Heart right ventricle (tissue), 16 donors: ENCODE data around the gene SRI. TPM values are rescaled to one million over a fixed set of nuclear protein-coding genes. Genes with fewer than 3 reads are reported as not detected.
"Not testable (repeated sequence)": the region's sequence is repeated elsewhere in the genome, so short reads cannot be mapped to it uniquely, and the experiment has no call there.

Source experiments
- ATAC-seq, 8 donors: fragments of 200-7000 bp; cut with Tn5 transposase; one replicate each; pipeline ENCODE4 v1.9.1; 2020; ENCODE audit warnings: mild to moderate bottlenecking in 8 of 8, moderate library complexity in 8 of 8, moderate number of reproducible peaks in 1 of 8
- DNase-seq, 2 donors: peaks; one replicate each; pipeline ENCODE4 v3.0.0-alpha.2; 2020
- H3K27ac ChIP-seq, 10 donors: fragments of 200-600 bp; sonication (generic) in 2 of 10; one replicate each; pipeline versions ENCODE4 v1.5.0 to v1.8.0; 2020 to 2022; ENCODE audit warnings: mild to moderate bottlenecking in 3 of 10
- H3K27me3 ChIP-seq, 7 donors: fragments of 200-600 bp; one replicate each; pipeline ENCODE4 v1.8.0; 2021 to 2022; ENCODE audit warnings: mild to moderate bottlenecking in 2 of 7
- H3K36me3 ChIP-seq, 9 donors: fragments of 200-600 bp; sonication (generic) in 1 of 9; one replicate each; pipeline versions ENCODE4 v1.5.0 to v1.8.0; 2020 to 2022; ENCODE audit warnings: mild to moderate bottlenecking in 2 of 9
- H3K4me1 ChIP-seq, 9 donors: fragments of 200-600 bp; sonication (generic) in 1 of 9; one replicate each; pipeline versions ENCODE4 v1.5.0 to v1.8.0; 2020 to 2022; ENCODE audit warnings: mild to moderate bottlenecking in 4 of 9
- H3K4me3 ChIP-seq, 10 donors: fragments of 200-600 bp; sonication (generic) in 2 of 10; one replicate each; pipeline versions ENCODE4 v1.5.0 to v1.8.0; 2020 to 2022; ENCODE audit warnings: mild to moderate bottlenecking in 7 of 10, moderate library complexity in 2 of 10
- H3K9me3 ChIP-seq, 11 donors: fragments of 200-600 bp in 10 of 11; sonication (generic) in 2 of 11; one replicate each; pipeline versions ENCODE4 v1.5.0 to v1.8.0; 2013 to 2022; ENCODE audit warnings: mild to moderate bottlenecking in 2 of 11, control low read depth in 1 of 11, moderate library complexity in 1 of 11
- CTCF ChIP-seq, 9 donors: fragments of 200-600 bp; sonication (generic) in 2 of 9; IDR thresholded peaks; one replicate each; pipeline versions ENCODE4 v1.5.0 to v1.8.0; 2021 to 2022; ENCODE audit warnings: antibody characterized with exemption in 9 of 9, mild to moderate bottlenecking in 5 of 9, moderate library complexity in 1 of 9
- WGBS, 2 donors: extraction: QIAGEN DNeasy Blood & Tissue Kit; methylation state at CpG; one replicate each; pipeline ENCODE4 v1.1.7; 2013; ENCODE audit warnings: inconsistent platforms in 1 of 2; 5-methylcytosine and 5-hydroxymethylcytosine counted together
- intact Hi-C, 10 donors: fragments of 100-400 bp; cut with DNase I; formaldehyde crosslinking; loops; one replicate each; pipeline versions ENCODE4 v1.11.1 to v1.14.2; 2022
- polyA plus RNA-seq, 2 donors: library from polyadenylated mRNA; stranded (reverse); fragments of 200-250 nt; gene quantifications; one replicate each; pipeline ENCODE4 v1.2.3, GENCODE V29; 2013
- total RNA-seq, 10 donors: library from RNA; stranded (reverse); fragmentation: NEBNext Ultra II Directional in 3 of 10; extraction: Animal tissue kit (Norgen Biotek cat#: 25700) in 3 of 10; gene quantifications; one replicate each; pipeline versions ENCODE4 v1.2.1 to v1.2.4, GENCODE V29; 2021 to 2023
- donor health status: Arrhythmogenic right ventricular cardiomyopathy.
- donor health status: ischemic (EF 13 %, LVEDD 7.1; RV severe dilation, severe dysfunction).
- donor health status: healthy with polysubstance abuse.
- donor health status: DM: no; HTN: yes; CAD: no.
- donor health status: DM: no; HTN: no; CAD: no.
- donor health status: ischemic (EF 25% LVEDD 6.9; RV normal size, moderate dysfunction).
- donor health status: ischemic (EF 25% LVEDD 5.7; RV mildly dilated, moderate dysfunction).
- donor health status: healthy.
- donor health status: DM: yes; HTN: yes; CAD: no.
- donor health status: Ischemic cardiomyopathy.
- donor health status: ischemic (EF 35%, LVEDD 5.7; RV mildly dilated, moderate dysfunction).
- donor health status: nonischemic (EF 11% LVEDD 7.7; RV severe dilation, severe dysfunction).
- donor health status: DM: yes; HTN: yes; CAD: no.
- donor health status: PGD.
- donor health status: ischemic (EF 29% LVEDD 5.4; RV normal size, mild dysfunction).
- donor health status: nonischemic (EF 23%, LVEDD 6.1; RV moderate dilation, normal function).

Gene SRI
- total and polyA plus RNA-seq, 12 donors, result 28.7 to 82.4 (median 69.9) TPM

GRCh38 chr7:88169717-88170320 lies 50.0 kb downstream of the SRI start:
- H3K4me1 ChIP-seq, result no peaks in the 10 kb centered on the region
- WGBS, 2 donors, result 10 to 29% methylated on average over 1 of the region's 1 CpG
- DNase-seq (no peak), ATAC-seq (peak in 1 of 8 donors; percentile 39)
- intact Hi-C loops, result loop anchor here in 3 of 10 donors (2.0 to 10.0 kb wide), 3 partner anchors 371 to 375 kb away; no protein-coding TSS in a partner anchor
- no peak overlapping the region for H3K4me3 ChIP-seq
- TF ChIP-seq CTCF (IDR thresholded peaks at IDR 0.05), result peak in 8 of 9 donors; percentile 47 to 71 (median 58)
- no peaks in the 10 kb centered on the region for H3K27me3 ChIP-seq
- no peak overlapping the region for H3K27ac ChIP-seq
- no peaks in the 10 kb centered on the region for H3K36me3 ChIP-seq
- H3K9me3 ChIP-seq, result no peaks in the 10 kb centered on the region

- no peak for ATAC-seq
- WGBS, 2 donors, result 84 to 90% methylated on average over 2 of the region's 2 CpGs
- no peaks in the 10 kb centered on the region for H3K9me3 ChIP-seq
- H3K27me3 ChIP-seq, result no peaks in the 10 kb centered on the region
- no peak for TF ChIP-seq CTCF (IDR thresholded peaks at IDR 0.05)
- no peak for DNase-seq
- no peak overlapping the region for H3K27ac ChIP-seq
- H3K4me3 ChIP-seq, result no peak overlapping the region
- no peaks in the 10 kb centered on the region for H3K4me1 ChIP-seq
- no peaks in the 10 kb centered on the region for H3K36me3 ChIP-seq
- intact Hi-C loops, result loop anchor here in 3 of 10 donors (2.0 to 10.0 kb wide), 3 partner anchors 369 to 373 kb away; no protein-coding TSS in a partner anchor
Observed at GRCh38 chr7:88167721-88168120, 52.1 kb downstream of the SRI start.

- H3K4me3 ChIP-seq, result no peak overlapping the region
- H3K36me3 ChIP-seq, result no peaks in the 10 kb centered on the region
- no peaks in the 10 kb centered on the region for H3K27me3 ChIP-seq
- H3K27ac ChIP-seq, result no peak overlapping the region
- WGBS, 2 donors, result 82 to 87% methylated on average over 2 of the region's 2 CpGs
- no peak for TF ChIP-seq CTCF (IDR thresholded peaks at IDR 0.05)
- no peak for DNase-seq
- H3K4me1 ChIP-seq, result no peaks in the 10 kb centered on the region
- intact Hi-C loops, result loop anchor here in 2 of 10 donors (5.0 to 10.0 kb wide), 2 partner anchors 370 to 372 kb away; no protein-coding TSS in a partner anchor
- H3K9me3 ChIP-seq, result no peaks in the 10 kb centered on the region
- ATAC-seq, result no peak
Observed at GRCh38 chr7:88167223-88167622, 52.6 kb downstream of the SRI start.

- no peaks in the 10 kb centered on the region for H3K27me3 ChIP-seq
- DNase-seq (no peak), ATAC-seq (no peak)
- no peak for TF ChIP-seq CTCF (IDR thresholded peaks at IDR 0.05)
- peaks cover 0 to 10% (median 0%) of the 10 kb centered on the region in 11 donors for H3K9me3 ChIP-seq
- H3K36me3 ChIP-seq, result no peaks in the 10 kb centered on the region
- intact Hi-C loops, result loop anchor here in 2 of 10 donors (5.0 to 10.0 kb wide), 2 partner anchors 368 to 371 kb away; no protein-coding TSS in a partner anchor
- H3K4me1 ChIP-seq, result no peaks in the 10 kb centered on the region
- no peak overlapping the region for H3K27ac ChIP-seq
- no peak overlapping the region for H3K4me3 ChIP-seq
Observed at GRCh38 chr7:88165697-88166096, 54.1 kb downstream of the SRI start.

GRCh38 chr7:88159741-88160140 lies 60.1 kb downstream of the SRI start:
- not testable (repeated sequence) for H3K4me3 ChIP-seq, H3K4me1 ChIP-seq, H3K27ac ChIP-seq, ATAC-seq, H3K36me3 ChIP-seq, H3K27me3 ChIP-seq, DNase-seq
- WGBS, 2 donors, result 78 to 85% methylated on average over 2 of the region's 2 CpGs
- intact Hi-C loops, result loop anchor here in 1 of 10 donors (10.0 kb wide), 1 partner anchor 365 kb away; no protein-coding TSS in a partner anchor
- peaks cover 0 to 31% (median 0%) of the 10 kb centered on the region in 11 donors for H3K9me3 ChIP-seq
